Stomach (tissue), 4 donors: ENCODE measurements around the gene GFPT2.

Source experiments
- POLR2A ChIP-seq, 4 donors: fragments of 450-650 bp; IDR thresholded peaks; one replicate each; pipeline ENCODE4 v1.6.1; 2016; ENCODE audit warnings: antibody characterized with exemption in 4 of 4, control low read depth in 2 of 4, mild to moderate bottlenecking in 1 of 4, moderate library complexity in 1 of 4
- POLR2AphosphoS5 ChIP-seq, 3 donors: sonication (generic); formaldehyde crosslinking; IDR thresholded peaks; one replicate each; pipeline ENCODE4 v1.6.1; 2016; ENCODE audit warnings: antibody characterized with exemption in 3 of 3
- TF ChIP-seq, protein P1 (sequence below), 7 experiments: fragments of 450-650 bp in 4 of 7; fragments of 200-600 bp in 3 of 7; sonication (generic) in 3 of 7; IDR thresholded peaks; one replicate each; pipeline ENCODE4 v1.5.1; 2016 to 2019; ENCODE audit warnings: antibody characterized with exemption in 7 of 7, control low read depth in 2 of 7, mild to moderate bottlenecking in 1 of 7

GRCh38 chr5:180253036-180253824, 99.9 kb downstream of the GFPT2 start:
- TF ChIP-seq, protein P1, sequence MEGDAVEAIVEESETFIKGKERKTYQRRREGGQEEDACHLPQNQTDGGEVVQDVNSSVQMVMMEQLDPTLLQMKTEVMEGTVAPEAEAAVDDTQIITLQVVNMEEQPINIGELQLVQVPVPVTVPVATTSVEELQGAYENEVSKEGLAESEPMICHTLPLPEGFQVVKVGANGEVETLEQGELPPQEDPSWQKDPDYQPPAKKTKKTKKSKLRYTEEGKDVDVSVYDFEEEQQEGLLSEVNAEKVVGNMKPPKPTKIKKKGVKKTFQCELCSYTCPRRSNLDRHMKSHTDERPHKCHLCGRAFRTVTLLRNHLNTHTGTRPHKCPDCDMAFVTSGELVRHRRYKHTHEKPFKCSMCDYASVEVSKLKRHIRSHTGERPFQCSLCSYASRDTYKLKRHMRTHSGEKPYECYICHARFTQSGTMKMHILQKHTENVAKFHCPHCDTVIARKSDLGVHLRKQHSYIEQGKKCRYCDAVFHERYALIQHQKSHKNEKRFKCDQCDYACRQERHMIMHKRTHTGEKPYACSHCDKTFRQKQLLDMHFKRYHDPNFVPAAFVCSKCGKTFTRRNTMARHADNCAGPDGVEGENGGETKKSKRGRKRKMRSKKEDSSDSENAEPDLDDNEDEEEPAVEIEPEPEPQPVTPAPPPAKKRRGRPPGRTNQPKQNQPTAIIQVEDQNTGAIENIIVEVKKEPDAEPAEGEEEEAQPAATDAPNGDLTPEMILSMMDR (IDR thresholded peaks at IDR 0.05), result no peak
- TF ChIP-seq POLR2A (IDR thresholded peaks at IDR 0.05) (no peak), POLR2AphosphoS5 (IDR thresholded peaks at IDR 0.05) (no peak)
